ENCODE data around the gene GPR179. TPM values are rescaled to one million over a fixed set of nuclear protein-coding genes. Genes with fewer than 3 reads are reported as not detected.

Gene GPR179
- polyA plus RNA-seq, 2 of the 4 experiments (the other 2 are of a cell fraction) = 0.04 to 0.08 TPM

DNA sequence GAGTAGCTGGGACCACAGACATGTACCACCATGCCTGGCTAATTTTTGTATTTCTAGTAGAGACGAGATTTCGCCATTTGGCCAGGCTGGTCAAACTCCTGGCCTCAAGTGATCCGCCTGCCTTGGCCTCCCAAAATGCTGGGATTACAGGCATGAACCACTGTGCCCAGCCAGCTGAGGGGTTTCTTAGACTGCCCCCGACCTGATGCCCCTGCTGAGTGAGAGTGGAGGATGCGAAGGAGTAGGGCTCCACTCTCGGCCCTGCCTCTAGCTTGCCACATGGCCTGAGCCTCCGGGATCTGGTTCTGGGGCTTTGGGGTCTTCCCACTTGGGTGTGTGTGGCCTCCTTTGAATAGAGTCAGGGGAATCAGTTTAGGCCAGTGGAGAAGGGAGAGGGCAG lies 11.0 kb downstream of the GPR179 start:
- ATAC-seq = no peak
- FAIRE-seq = no peak
- H3K27ac ChIP-seq = no peak overlapping the region
- no peak for DNase-seq (ENCODE audit: low read depth in 1 of 2, low spot score in 1 of 2)
- H3K4me1 ChIP-seq = no peaks in the 10 kb centered on the region
- H3K4me2 ChIP-seq = no peak overlapping the region
- ChIA-PET CTCF (interaction anchor here (0.6 to 30.7 kb wide), 20 partner anchors 6 to 355 kb away, joined by 3 to 675 read pairs (median 4); partner anchors contain the start of genes GPR179 and SOCS7), POLR2A (no interaction called here)
- no peak overlapping the region for H3K4me3 ChIP-seq
- TF ChIP-seq FOSB (CRISPR knock-in tag; IDR thresholded peaks at IDR 0.05) (no peak), NR3C1 (IDR thresholded peaks at IDR 0.05) (no peak)
- 62% methylated on average over 7 of the region's 7 CpGs for WGBS (ENCODE audit: missing lambda C conversion rate)
- no peaks in the 10 kb centered on the region for H3K9me3 ChIP-seq

DNA sequence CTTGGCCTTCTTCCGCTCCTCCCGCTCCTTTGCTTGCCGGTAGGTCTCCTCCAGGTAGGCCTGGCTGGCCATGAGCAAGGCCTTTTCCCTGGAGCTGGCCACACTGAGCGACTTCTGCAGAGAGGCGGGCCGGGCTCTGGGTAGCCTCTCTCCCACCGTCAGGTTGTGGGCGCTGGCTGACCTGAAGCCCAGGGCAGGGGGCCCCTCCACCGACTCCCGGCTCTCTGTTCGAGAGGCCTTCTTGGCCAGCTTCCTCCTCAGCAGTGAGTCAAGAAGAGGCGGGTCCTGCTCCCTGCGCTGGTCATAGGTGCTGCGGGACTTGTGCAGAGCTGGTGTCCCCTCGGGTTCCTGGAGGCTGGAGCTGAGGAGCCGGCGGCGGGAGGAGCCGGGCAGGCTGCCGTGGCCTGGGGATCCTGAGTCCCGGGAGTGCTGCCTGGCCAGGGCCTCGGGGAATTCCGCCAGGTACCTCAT lies 12.8 kb downstream of the GPR179 start:
- H3K27ac ChIP-seq = no peak overlapping the region
- H3K4me2 ChIP-seq = no peak overlapping the region
- no peak for TF ChIP-seq ZNF302 (CRISPR knock-in tag; IDR thresholded peaks at IDR 0.05)
- no peak for TF ChIP-seq ZSCAN20 (CRISPR knock-in tag; IDR thresholded peaks at IDR 0.05)
- no peak for TF ChIP-seq GATA3 (IDR thresholded peaks at IDR 0.05; ENCODE audit: borderline replicate concordance)
- TF ChIP-seq, protein P1, sequence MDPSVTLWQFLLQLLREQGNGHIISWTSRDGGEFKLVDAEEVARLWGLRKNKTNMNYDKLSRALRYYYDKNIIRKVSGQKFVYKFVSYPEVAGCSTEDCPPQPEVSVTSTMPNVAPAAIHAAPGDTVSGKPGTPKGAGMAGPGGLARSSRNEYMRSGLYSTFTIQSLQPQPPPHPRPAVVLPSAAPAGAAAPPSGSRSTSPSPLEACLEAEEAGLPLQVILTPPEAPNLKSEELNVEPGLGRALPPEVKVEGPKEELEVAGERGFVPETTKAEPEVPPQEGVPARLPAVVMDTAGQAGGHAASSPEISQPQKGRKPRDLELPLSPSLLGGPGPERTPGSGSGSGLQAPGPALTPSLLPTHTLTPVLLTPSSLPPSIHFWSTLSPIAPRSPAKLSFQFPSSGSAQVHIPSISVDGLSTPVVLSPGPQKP (IDR thresholded peaks at IDR 0.05; ENCODE audit: low read depth, low read length) = no peak
- TF ChIP-seq RAD21 (conservative IDR thresholded peaks at IDR 0.05 in 1 of 2, IDR thresholded peaks at IDR 0.05 in 1 of 2) = no peak
- no peak for TF ChIP-seq CEBPB (IDR thresholded peaks at IDR 0.05)
- TF ChIP-seq HOXA7 (CRISPR knock-in tag; IDR thresholded peaks at IDR 0.05) = no peak
- TF ChIP-seq CBX2 (IDR thresholded peaks at IDR 0.05; ENCODE audit: borderline replicate concordance, low read depth) = no peak
- TF ChIP-seq SREBF2 (IDR thresholded peaks at IDR 0.05) = no peak
- no peak for TF ChIP-seq CBX8 (IDR thresholded peaks at IDR 0.05)
- no peak for TF ChIP-seq RARB (CRISPR knock-in tag; IDR thresholded peaks at IDR 0.05)
- no peak for TF ChIP-seq RCOR1 (IDR thresholded peaks at IDR 0.05; ENCODE audit: low read depth, low read length)
- no peak for TF ChIP-seq NR3C1 (IDR thresholded peaks at IDR 0.05)
- TF ChIP-seq FOSB (CRISPR knock-in tag; IDR thresholded peaks at IDR 0.05) = no peak
- ChIA-PET CTCF (interaction anchor here (4.9 to 30.7 kb wide), 3 partner anchors 4 to 82 kb away, joined by 35 to 675 read pairs (median 675); partner anchors contain the start of genes GPR179 and SOCS7), POLR2A (interaction anchor here (1.1 to 1.2 kb wide), 2 partner anchors 9 to 21 kb away, joined by 3 to 5 read pairs; partner anchors contain the start of gene SOCS7)
- H3K4me1 ChIP-seq = no peaks in the 10 kb centered on the region
- DNase-seq (ENCODE audit: low read depth in 1 of 2, low spot score in 1 of 2) (no peak), ATAC-seq (no peak), FAIRE-seq (no peak)
- H3K4me3 ChIP-seq = no peak overlapping the region
- no peaks in the 10 kb centered on the region for H3K9me3 ChIP-seq
- 89% methylated on average over 23 of the region's 23 CpGs for WGBS (ENCODE audit: missing lambda C conversion rate)

DNA sequence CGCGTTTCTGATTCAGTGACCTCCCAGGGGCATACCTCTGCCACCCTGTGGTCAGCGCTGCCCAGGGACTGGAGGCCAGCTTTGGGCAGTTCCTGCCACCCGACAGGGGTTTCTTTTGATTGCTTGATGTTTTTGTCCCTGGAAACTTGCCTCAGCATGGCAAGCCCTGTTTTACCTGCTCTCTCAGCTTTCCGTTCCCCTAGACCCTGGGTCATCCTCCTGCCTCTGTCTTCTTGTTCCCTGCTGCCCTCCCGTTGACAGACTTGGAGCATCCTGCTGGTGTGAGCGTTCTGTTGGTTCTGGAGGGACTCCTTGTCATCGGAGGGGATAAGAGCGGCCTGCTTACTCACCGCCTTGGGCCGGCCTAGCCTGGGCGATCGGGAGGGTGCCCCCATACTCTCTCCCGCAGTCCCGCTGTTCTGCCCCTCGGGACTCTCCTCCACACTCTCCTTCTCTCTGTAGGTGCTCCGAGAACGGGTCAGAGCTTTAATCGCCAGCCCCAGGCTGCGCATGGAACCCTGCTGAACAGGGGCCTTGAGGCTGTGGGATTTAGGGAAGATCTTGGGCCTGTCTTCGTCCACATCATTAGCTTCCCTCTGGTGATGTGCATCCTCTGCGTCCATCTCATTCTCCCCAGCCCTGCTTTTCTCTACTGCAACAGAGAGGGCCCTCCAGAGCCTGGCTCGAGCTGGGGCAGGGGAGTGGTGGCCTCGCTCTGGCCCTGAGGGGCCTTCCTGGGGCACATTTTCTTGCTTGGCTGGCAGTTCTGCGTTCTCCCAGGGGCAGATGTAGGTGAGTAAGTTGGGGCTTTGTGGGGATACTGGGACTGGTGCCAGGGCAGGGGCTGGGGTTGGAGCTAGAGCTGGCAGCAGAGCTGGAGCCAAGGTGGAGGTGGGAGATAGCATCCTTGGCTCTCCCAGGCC lies 13.7 kb downstream of the GPR179 start:
- no peak for ATAC-seq
- ChIA-PET POLR2A (interaction anchor here (1.1 to 1.2 kb wide), 2 partner anchors 8 to 22 kb away, joined by 3 to 5 read pairs; partner anchors contain the start of gene SOCS7), CTCF (interaction anchor here (1.0 to 30.7 kb wide), 4 partner anchors 3 to 338 kb away, joined by 3 to 675 read pairs (median 340); partner anchors contain the start of genes GPR179 and SOCS7)
- H3K27ac ChIP-seq = no peak overlapping the region
- H3K4me1 ChIP-seq = 0 out of 3 replicates have a peak, but pooled peaks cover 3% of the 10 kb centered on the region
- H3K4me3 ChIP-seq = no peak overlapping the region
- H3K9me3 ChIP-seq = no peaks in the 10 kb centered on the region
- no peak for FAIRE-seq
- WGBS (ENCODE audit: missing lambda C conversion rate) = 92% methylated on average over 25 of the region's 25 CpGs
- no peak overlapping the region for H3K4me2 ChIP-seq
- DNase-seq (ENCODE audit: low read depth in 1 of 2, low spot score in 1 of 2) = no peak
- TF ChIP-seq RCOR1 (IDR thresholded peaks at IDR 0.05; ENCODE audit: low read depth, low read length) = no peak
- no peak for TF ChIP-seq SMC3 (IDR thresholded peaks at IDR 0.05)
- no peak for TF ChIP-seq CBX2 (IDR thresholded peaks at IDR 0.05; ENCODE audit: borderline replicate concordance, low read depth)
- TF ChIP-seq ZFP36 (IDR thresholded peaks at IDR 0.05; ENCODE audit: borderline replicate concordance, partially characterized antibody) = no peak
- TF ChIP-seq, protein P2, sequence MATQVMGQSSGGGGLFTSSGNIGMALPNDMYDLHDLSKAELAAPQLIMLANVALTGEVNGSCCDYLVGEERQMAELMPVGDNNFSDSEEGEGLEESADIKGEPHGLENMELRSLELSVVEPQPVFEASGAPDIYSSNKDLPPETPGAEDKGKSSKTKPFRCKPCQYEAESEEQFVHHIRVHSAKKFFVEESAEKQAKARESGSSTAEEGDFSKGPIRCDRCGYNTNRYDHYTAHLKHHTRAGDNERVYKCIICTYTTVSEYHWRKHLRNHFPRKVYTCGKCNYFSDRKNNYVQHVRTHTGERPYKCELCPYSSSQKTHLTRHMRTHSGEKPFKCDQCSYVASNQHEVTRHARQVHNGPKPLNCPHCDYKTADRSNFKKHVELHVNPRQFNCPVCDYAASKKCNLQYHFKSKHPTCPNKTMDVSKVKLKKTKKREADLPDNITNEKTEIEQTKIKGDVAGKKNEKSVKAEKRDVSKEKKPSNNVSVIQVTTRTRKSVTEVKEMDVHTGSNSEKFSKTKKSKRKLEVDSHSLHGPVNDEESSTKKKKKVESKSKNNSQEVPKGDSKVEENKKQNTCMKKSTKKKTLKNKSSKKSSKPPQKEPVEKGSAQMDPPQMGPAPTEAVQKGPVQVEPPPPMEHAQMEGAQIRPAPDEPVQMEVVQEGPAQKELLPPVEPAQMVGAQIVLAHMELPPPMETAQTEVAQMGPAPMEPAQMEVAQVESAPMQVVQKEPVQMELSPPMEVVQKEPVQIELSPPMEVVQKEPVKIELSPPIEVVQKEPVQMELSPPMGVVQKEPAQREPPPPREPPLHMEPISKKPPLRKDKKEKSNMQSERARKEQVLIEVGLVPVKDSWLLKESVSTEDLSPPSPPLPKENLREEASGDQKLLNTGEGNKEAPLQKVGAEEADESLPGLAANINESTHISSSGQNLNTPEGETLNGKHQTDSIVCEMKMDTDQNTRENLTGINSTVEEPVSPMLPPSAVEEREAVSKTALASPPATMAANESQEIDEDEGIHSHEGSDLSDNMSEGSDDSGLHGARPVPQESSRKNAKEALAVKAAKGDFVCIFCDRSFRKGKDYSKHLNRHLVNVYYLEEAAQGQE (IDR thresholded peaks at IDR 0.05) = no peak
- TF ChIP-seq TP53 (CRISPR knock-in tag; IDR thresholded peaks at IDR 0.05) = no peak
- TF ChIP-seq RFX5 (IDR thresholded peaks at IDR 0.05) = no peak
- TF ChIP-seq, protein P3, sequence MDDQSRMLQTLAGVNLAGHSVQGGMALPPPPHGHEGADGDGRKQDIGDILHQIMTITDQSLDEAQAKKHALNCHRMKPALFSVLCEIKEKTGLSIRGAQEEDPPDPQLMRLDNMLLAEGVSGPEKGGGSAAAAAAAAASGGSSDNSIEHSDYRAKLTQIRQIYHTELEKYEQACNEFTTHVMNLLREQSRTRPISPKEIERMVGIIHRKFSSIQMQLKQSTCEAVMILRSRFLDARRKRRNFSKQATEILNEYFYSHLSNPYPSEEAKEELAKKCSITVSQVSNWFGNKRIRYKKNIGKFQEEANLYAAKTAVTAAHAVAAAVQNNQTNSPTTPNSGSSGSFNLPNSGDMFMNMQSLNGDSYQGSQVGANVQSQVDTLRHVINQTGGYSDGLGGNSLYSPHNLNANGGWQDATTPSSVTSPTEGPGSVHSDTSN (IDR thresholded peaks at IDR 0.05) = no peak
- TF ChIP-seq JUNB (IDR thresholded peaks at IDR 0.05) = no peak
- TF ChIP-seq, protein P4, sequence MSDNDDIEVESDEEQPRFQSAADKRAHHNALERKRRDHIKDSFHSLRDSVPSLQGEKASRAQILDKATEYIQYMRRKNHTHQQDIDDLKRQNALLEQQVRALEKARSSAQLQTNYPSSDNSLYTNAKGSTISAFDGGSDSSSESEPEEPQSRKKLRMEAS (IDR thresholded peaks at IDR 0.05) = no peak
- TF ChIP-seq ESRRA (IDR thresholded peaks at IDR 0.05; ENCODE audit: borderline replicate concordance, low read length) = no peak
- TF ChIP-seq, protein P5, sequence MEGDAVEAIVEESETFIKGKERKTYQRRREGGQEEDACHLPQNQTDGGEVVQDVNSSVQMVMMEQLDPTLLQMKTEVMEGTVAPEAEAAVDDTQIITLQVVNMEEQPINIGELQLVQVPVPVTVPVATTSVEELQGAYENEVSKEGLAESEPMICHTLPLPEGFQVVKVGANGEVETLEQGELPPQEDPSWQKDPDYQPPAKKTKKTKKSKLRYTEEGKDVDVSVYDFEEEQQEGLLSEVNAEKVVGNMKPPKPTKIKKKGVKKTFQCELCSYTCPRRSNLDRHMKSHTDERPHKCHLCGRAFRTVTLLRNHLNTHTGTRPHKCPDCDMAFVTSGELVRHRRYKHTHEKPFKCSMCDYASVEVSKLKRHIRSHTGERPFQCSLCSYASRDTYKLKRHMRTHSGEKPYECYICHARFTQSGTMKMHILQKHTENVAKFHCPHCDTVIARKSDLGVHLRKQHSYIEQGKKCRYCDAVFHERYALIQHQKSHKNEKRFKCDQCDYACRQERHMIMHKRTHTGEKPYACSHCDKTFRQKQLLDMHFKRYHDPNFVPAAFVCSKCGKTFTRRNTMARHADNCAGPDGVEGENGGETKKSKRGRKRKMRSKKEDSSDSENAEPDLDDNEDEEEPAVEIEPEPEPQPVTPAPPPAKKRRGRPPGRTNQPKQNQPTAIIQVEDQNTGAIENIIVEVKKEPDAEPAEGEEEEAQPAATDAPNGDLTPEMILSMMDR (IDR thresholded peaks at IDR 0.05) = no peak
